Activated CD8-positive, alpha-beta memory T cell treated with anti-CD3 and anti-CD28 coated beads for 36 hours (primary cell): ENCODE measurements around the gene ZNF608. TPM values are rescaled to one million over a fixed set of nuclear protein-coding genes. Genes with fewer than 3 reads are reported as not detected.

ENCODE experiments used
- CTCF ChIA-PET: fragments of 350-600 bp; sonication (Branson Sonifier 250); formaldehyde crosslinking; loops from one replicate; lab custom pipeline; 2021; ENCODE audit warnings: antibody characterized with exemption; lab: Charles Lee
- POLR2A ChIA-PET: fragments of 350-600 bp; sonication (Branson Sonifier 250); formaldehyde crosslinking; loops from one replicate; lab custom pipeline; 2021; ENCODE audit warnings: antibody characterized with exemption; lab: Charles Lee
- total RNA-seq, 2 experiments: library from RNA; stranded (reverse); gene quantifications; one replicate each; pipeline ENCODE4 v1.2.3, GENCODE V29; 2021

ZNF608 gene
- total RNA-seq, 2 experiments from 2014 or later: not detected

- ChIA-PET CTCF (no interaction called here), POLR2A (no interaction called here)
These were observed 44.5 kb downstream of the ZNF608 start for GRCh38 chr5:124701873-124702425.

DNA sequence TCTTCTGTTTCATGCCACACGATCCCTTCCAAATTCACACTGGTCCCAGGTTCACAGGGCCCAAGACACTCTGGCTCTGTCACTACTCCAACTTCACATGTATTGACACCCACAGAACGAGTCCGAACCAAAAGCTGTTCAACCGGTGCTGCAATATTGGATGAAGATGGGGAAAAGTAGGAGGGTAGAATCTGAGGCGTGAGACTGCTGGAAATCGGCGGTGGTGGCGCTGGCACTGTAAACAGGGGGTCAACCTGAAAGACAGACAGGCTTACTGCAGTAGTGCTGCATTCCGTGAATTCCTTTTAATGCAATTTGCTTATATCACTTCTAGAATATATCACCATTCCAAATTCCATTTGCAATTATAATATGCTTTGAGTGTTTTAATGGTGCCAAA is 45.4 kb downstream of the ZNF608 start:
- ChIA-PET CTCF (no interaction called here), POLR2A (no interaction called here)

DNA sequence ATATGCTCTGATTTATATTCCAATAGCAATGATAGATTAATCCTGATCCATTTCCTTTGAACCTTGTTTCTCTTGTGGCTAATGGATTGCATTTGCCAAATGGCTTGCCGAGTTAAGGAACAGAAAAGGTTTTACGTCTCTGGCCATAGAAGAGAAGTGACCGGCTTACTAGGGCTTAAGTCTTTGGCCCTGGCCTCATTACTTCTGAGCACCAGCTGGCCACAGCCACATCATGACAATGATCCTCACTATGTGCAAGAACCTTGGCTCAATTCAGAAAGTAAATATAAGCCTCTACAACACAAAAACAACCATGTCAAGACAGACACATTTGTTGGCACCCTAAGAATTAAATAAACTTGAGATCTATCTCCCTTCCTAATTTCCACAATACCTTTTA is 46.1 kb downstream of the ZNF608 start:
- CTCF ChIA-PET: no interaction called here
- POLR2A ChIA-PET: no interaction called here

DNA sequence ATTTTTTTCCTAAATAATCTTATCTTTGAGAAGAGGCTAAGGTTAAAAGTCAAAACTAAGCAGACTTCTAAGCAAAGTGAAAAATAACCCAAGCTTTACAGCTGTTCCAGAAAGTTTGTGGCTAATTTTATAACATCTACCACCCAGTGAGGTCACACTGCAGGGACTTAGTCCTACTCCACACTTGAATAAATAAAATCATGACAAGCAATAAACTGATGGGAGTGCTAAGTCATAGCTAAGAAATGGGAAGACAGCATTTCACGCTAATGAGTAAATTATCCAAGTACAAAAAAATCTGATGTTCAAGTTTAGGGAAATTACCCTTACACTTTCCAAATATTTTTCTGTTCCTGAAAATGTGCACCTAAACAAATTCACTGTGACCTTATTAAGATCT is 47.7 kb downstream of the ZNF608 start:
- CTCF ChIA-PET: no interaction called here
- POLR2A ChIA-PET: no interaction called here

GRCh38 chr5:124697933-124698591 is 48.4 kb downstream of the ZNF608 start:
- CTCF ChIA-PET: interaction anchor here (0.6 kb wide), 1 partner anchor 11 kb away, joined by 3 read pairs; no protein-coding TSS in a partner anchor
- POLR2A ChIA-PET: no interaction called here

DNA sequence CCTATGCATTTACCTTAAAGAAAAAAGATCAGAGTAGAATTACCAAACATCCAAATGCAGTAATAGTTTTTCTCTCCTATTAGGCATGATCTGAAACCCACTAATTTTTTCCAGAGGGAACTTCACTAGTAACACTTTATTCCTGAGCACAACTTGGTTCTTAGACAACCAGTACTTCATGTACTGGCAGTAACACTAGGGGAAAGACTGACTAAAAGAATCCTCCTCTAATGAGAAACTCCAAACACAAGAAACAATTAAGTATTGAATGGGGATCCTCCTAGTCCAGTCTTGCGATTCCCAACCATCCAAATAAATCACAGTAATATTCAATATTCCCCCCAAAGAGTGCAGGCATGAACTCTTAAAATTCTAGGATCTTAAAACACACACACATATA is 48.9 kb downstream of the ZNF608 start:
- POLR2A ChIA-PET: no interaction called here
- CTCF ChIA-PET: no interaction called here

DNA sequence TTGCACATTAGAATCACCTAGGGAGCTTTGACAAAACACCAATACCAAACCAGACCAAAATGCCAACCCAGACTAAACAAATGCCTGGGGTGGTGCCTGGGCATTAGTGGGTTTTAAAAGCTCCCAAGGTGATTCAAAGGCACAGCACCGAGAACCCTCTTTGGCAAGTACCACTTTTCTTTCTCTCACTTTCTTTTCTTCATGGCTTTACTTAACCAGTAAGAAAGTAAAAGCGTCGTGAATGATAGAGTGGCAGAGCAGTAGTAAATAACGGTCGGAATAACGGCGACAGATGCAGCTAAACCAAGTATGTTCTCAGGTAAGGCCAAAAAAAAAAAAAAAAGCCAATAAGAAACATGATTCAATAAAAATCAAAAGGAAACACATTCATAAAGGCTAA is 49.5 kb downstream of the ZNF608 start:
- ChIA-PET CTCF (no interaction called here), POLR2A (no interaction called here)
